Aorta (tissue), 5 donors: Measurements from ENCODE around the gene SLC43A3. TPM values are rescaled to one million over a fixed set of nuclear protein-coding genes. Genes with fewer than 3 reads are reported as not detected.

Experiments
- ATAC-seq: fragments of 200-7000 bp; cut with Tn5 transposase; one replicate; pipeline ENCODE4 v1.9.1; 2022; ENCODE audit warnings: moderate library complexity; ENCODE audit not compliant: low FRiP score
- DNase-seq, 2 donors: peaks; one replicate each; pipeline ENCODE4 v3.0.0-alpha.2; 2020
- H3K27ac ChIP-seq, 2 donors: one replicate each; pipeline ENCODE4 v1.5.1; 2013; ENCODE audit warnings: low read length in 2 of 2, mild to moderate bottlenecking in 2 of 2, moderate library complexity in 2 of 2, control low read depth in 1 of 2, inconsistent platforms in 1 of 2, low read depth in 1 of 2
- H3K27me3 ChIP-seq, 2 donors: one replicate each; pipeline ENCODE4 v1.6.1; 2013; ENCODE audit warnings: control low read depth in 1 of 2, low read length in 1 of 2, mild to moderate bottlenecking in 1 of 2, moderate library complexity in 1 of 2; ENCODE audit not compliant: insufficient read depth in 2 of 2, control insufficient read depth in 1 of 2
- H3K36me3 ChIP-seq, 2 donors: one replicate each; pipeline ENCODE4 v1.6.1; 2013; ENCODE audit warnings: control low read depth in 1 of 2, low read length in 1 of 2, mild to moderate bottlenecking in 1 of 2; ENCODE audit not compliant: insufficient read depth in 2 of 2, control insufficient read depth in 1 of 2
- H3K4me1 ChIP-seq, 2 donors: one replicate each; pipeline ENCODE4 v1.6.1; 2013; ENCODE audit warnings: low read length in 2 of 2, control low read depth in 1 of 2, mild to moderate bottlenecking in 1 of 2, moderate library complexity in 1 of 2; ENCODE audit not compliant: insufficient read depth in 2 of 2, control insufficient read depth in 1 of 2
- H3K4me3 ChIP-seq, 2 donors: one replicate each; pipeline ENCODE4 v1.5.1; 2013; ENCODE audit warnings: low read length in 2 of 2, control low read depth in 1 of 2, mild to moderate bottlenecking in 1 of 2
- H3K9me3 ChIP-seq: one replicate; pipeline ENCODE4 v1.6.1; 2013; ENCODE audit warnings: mild to moderate bottlenecking, low read length; ENCODE audit not compliant: control insufficient read depth
- WGBS, 2 donors: extraction: QIAGEN DNeasy Blood & Tissue Kit; methylation state at CpG; one replicate each; pipeline ENCODE4 v1.1.7; 2013; 5-methylcytosine and 5-hydroxymethylcytosine counted together
- intact Hi-C, 2 donors: fragments of 100-400 bp; cut with DNase I; formaldehyde crosslinking; loops; one replicate each; pipeline versions ENCODE4 v1.14.2 to v1.15.0; 2022
- polyA plus RNA-seq, 2 donors: library from polyadenylated mRNA; stranded (reverse); fragments of 200-250 nt; gene quantifications; one replicate each; pipeline ENCODE4 v1.2.3, GENCODE V29; 2013
- total RNA-seq, 2 donors: library from RNA; stranded (reverse); fragmentation: NEBNext Ultra II Directional; extraction: Animal tissue kit (Norgen Biotek cat#: 25700); gene quantifications; one replicate each; pipeline ENCODE4 v1.2.1, GENCODE V29; 2021
- donor health status: healthy with polysubstance abuse.
- donor health status: Bipolar disorder and iron deficiency.
- donor health status: DM: no; HTN: no; CAD: no.
- donor health status: DM: no; HTN: no; CAD: no.
- donor health status: DM: yes; HTN: yes; CAD: no.

Gene SLC43A3
- total and polyA plus RNA-seq, 4 donors = 28.0 to 97.8 (median 45.1) TPM

- DNase-seq (peak in 1 of 2 donors; percentile 38), ATAC-seq (no peak)
- Histone ChIP-seq H3K4me3 (no peak overlapping the region), H3K36me3 (no peaks in the 10 kb centered on the region), H3K9me3 (no peaks in the 10 kb centered on the region), H3K27ac (no peak overlapping the region), H3K27me3 (no peaks in the 10 kb centered on the region), H3K4me1 (no peaks in the 10 kb centered on the region)
- intact Hi-C loops = no loop called here
- WGBS, 2 donors = 74 to 75% methylated on average over 9 of the region's 9 CpGs
Observed at GRCh38 chr11:57358543-57358961, 68.4 kb downstream of the SLC43A3 start.

- no peak for ATAC-seq
- WGBS, 2 donors = 37 to 45% methylated on average over 6 of the region's 6 CpGs
- Histone ChIP-seq H3K27me3 (no peaks in the 10 kb centered on the region), H3K9me3 (no peaks in the 10 kb centered on the region), H3K36me3 (no peaks in the 10 kb centered on the region), H3K4me3 (no peak overlapping the region), H3K4me1 (no peaks in the 10 kb centered on the region), H3K27ac (no peak overlapping the region)
- intact Hi-C loops = no loop called here
- DNase-seq = peak in 1 of 2 donors; percentile 38
Observed at GRCh38 chr11:57357856-57358255, 69.1 kb downstream of the SLC43A3 start.

GRCh38 chr11:57357310-57357709, 69.6 kb downstream of the SLC43A3 start:
- Histone ChIP-seq H3K4me1 (no peaks in the 10 kb centered on the region), H3K27ac (no peak overlapping the region), H3K4me3 (no peak overlapping the region), H3K27me3 (no peaks in the 10 kb centered on the region), H3K9me3 (no peaks in the 10 kb centered on the region), H3K36me3 (no peaks in the 10 kb centered on the region)
- intact Hi-C loops = no loop called here
- 93 to 94% methylated on average over 3 of the region's 3 CpGs for WGBS, 2 donors
- no peak for ATAC-seq
- no peak for DNase-seq

Other genes starting within 250 kb of the SLC43A3 start
- under 1 TPM in 1 of 2 donors, not detected in 1; 0.21 TPM for gene LRRC55, start 245.2 kb downstream of the SLC43A3 start, total RNA-seq
- under 1 TPM; under 0.01 to 0.05 TPM for gene LRRC55, start 245.2 kb downstream of the SLC43A3 start, polyA plus RNA-seq
- 10 to 100 TPM; 17.8 to 27.7 TPM for gene APLNR, start 189.9 kb downstream of the SLC43A3 start, total RNA-seq
- gene APLNR, start 189.9 kb downstream of the SLC43A3 start, polyA plus RNA-seq = under 1 TPM in 1 of 2 donors, not detected in 1; 0.23 TPM
- 100 to 1,000 TPM; 169 to 184 TPM for gene TNKS1BP1, start 102.2 kb downstream of the SLC43A3 start, total RNA-seq
- 100 to 1,000 TPM in 1 of 2 donors, 10 to 100 TPM in 1; 35.2 to 161 TPM for gene TNKS1BP1, start 102.2 kb downstream of the SLC43A3 start, polyA plus RNA-seq
- 10 to 100 TPM; 43.2 to 48.7 TPM for gene SSRP1, start 91.2 kb downstream of the SLC43A3 start, total RNA-seq
- gene SSRP1, start 91.2 kb downstream of the SLC43A3 start, polyA plus RNA-seq = 10 to 100 TPM; 37.8 to 44.9 TPM
- not detected for gene P2RX3, start 88.8 kb downstream of the SLC43A3 start, total RNA-seq
- not detected for gene P2RX3, start 88.8 kb downstream of the SLC43A3 start, polyA plus RNA-seq
- gene PRG3, start 46.0 kb downstream of the SLC43A3 start, total RNA-seq = not detected
- not detected for gene PRG3, start 46.0 kb downstream of the SLC43A3 start, polyA plus RNA-seq
- under 1 TPM; 0.39 to 0.84 TPM for gene PRG2, start 36.5 kb downstream of the SLC43A3 start, total RNA-seq
- under 1 TPM in 1 of 2 donors, not detected in 1; 0.15 TPM for gene PRG2, start 36.5 kb downstream of the SLC43A3 start, polyA plus RNA-seq
- gene RTN4RL2, start 33.4 kb upstream of the SLC43A3 start, total RNA-seq = 1 to 10 TPM; 1.1 to 4.3 TPM
- under 1 TPM in 1 of 2 donors, not detected in 1; 0.20 TPM for gene RTN4RL2, start 33.4 kb upstream of the SLC43A3 start, polyA plus RNA-seq
- 10 to 100 TPM in 1 of 2 donors, 1 to 10 TPM in 1; 7.6 to 15.8 TPM for gene SLC43A1, start 88.6 kb upstream of the SLC43A3 start, total RNA-seq
- gene SLC43A1, start 88.6 kb upstream of the SLC43A3 start, polyA plus RNA-seq = 10 to 100 TPM in 1 of 2 donors, 1 to 10 TPM in 1; 8.6 to 19.6 TPM
- gene TIMM10, start 103.6 kb upstream of the SLC43A3 start, total RNA-seq = 10 to 100 TPM; 30.8 to 40.0 TPM
- 10 to 100 TPM; 34.7 to 71.1 TPM for gene TIMM10, start 103.6 kb upstream of the SLC43A3 start, polyA plus RNA-seq
- not detected for gene SMTNL1, start 110.5 kb upstream of the SLC43A3 start, total RNA-seq
- not detected for gene SMTNL1, start 110.5 kb upstream of the SLC43A3 start, polyA plus RNA-seq
- gene UBE2L6, start 140.6 kb upstream of the SLC43A3 start, total RNA-seq = 10 to 100 TPM; 42.0 to 68.9 TPM
- 10 to 100 TPM; 44.8 to 45.2 TPM for gene UBE2L6, start 140.6 kb upstream of the SLC43A3 start, polyA plus RNA-seq
- gene SERPING1, start 170.6 kb upstream of the SLC43A3 start, total RNA-seq = 1,000 to 10,000 TPM in 1 of 2 donors, 100 to 1,000 TPM in 1; 723 to 1,015 TPM
- 100 to 1,000 TPM; 473 to 867 TPM for gene SERPING1, start 170.6 kb upstream of the SLC43A3 start, polyA plus RNA-seq
- gene YPEL4, start 222.8 kb upstream of the SLC43A3 start, total RNA-seq = 1 to 10 TPM in 1 of 2 donors, under 1 TPM in 1; 0.97 to 1.8 TPM
- 1 to 10 TPM; 3.0 to 6.2 TPM for gene YPEL4, start 222.8 kb upstream of the SLC43A3 start, polyA plus RNA-seq
- 10 to 100 TPM; 10.0 to 10.6 TPM for gene CLP1, start 230.6 kb upstream of the SLC43A3 start, total RNA-seq
- gene CLP1, start 230.6 kb upstream of the SLC43A3 start, polyA plus RNA-seq = 10 to 100 TPM in 1 of 2 donors, 1 to 10 TPM in 1; 6.7 to 10.8 TPM
- gene ZDHHC5, start 241.0 kb upstream of the SLC43A3 start, total RNA-seq = 10 to 100 TPM; 47.9 to 51.0 TPM
- gene ZDHHC5, start 241.0 kb upstream of the SLC43A3 start, polyA plus RNA-seq = 10 to 100 TPM; 11.3 to 17.6 TPM